Thyroid gland (tissue), 4 donors: ENCODE measurements around the gene RAI14.

Experiments
- CTCF ChIP-seq, 6 experiments: fragments of 200-600 bp in 3 of 6; fragments of 450-650 bp in 3 of 6; sonication (generic) in 3 of 6; IDR thresholded peaks; one replicate each; pipeline ENCODE4 v1.5.1; 2016 to 2019; ENCODE audit warnings: antibody characterized with exemption in 6 of 6, mild to moderate bottlenecking in 2 of 6, inconsistent platforms in 1 of 6, moderate library complexity in 1 of 6
- POLR2A ChIP-seq, 2 donors: fragments of 450-650 bp; IDR thresholded peaks; one replicate each; pipeline ENCODE4 v1.6.1; 2017; ENCODE audit warnings: antibody characterized with exemption in 2 of 2, mild to moderate bottlenecking in 2 of 2, moderate library complexity in 1 of 2

GRCh38 chr5:34657274-34657921 lies 1.3 kb downstream of the RAI14 start:
- TF ChIP-seq POLR2A (IDR thresholded peaks at IDR 0.05) = no peak
- TF ChIP-seq CTCF (IDR thresholded peaks at IDR 0.05) = no peak
